GM12873 (cell line): ENCODE data around the gene TBX21.

Experiments
- CTCF ChIP-seq: IDR thresholded peaks from 2 replicates; pipeline ENCODE4 v1.5.1; 2012; ENCODE audit warnings: low read depth, mild to moderate bottlenecking, moderate library complexity, low read length, control low read depth; ENCODE audit not compliant: insufficient read depth; ENCODE audit errors: missing control alignments

Gene TBX21

GRCh38 chr17:47721725-47722124, 11.3 kb upstream of the TBX21 start:
- no peak for TF ChIP-seq CTCF

GRCh38 chr17:47724705-47725104, 8.3 kb upstream of the TBX21 start:
- no peak for TF ChIP-seq CTCF

- peak; percentile 37 for TF ChIP-seq CTCF
Measured at GRCh38 chr17:47725446-47726111, 7.5 kb upstream of the TBX21 start.

GRCh38 chr17:47726796-47727703, 6.0 kb upstream of the TBX21 start:
- TF ChIP-seq CTCF, result no peak

- TF ChIP-seq CTCF, result no peak
Measured at GRCh38 chr17:47727704-47728036, 5.4 kb upstream of the TBX21 start.

GRCh38 chr17:47728214-47728877, 4.7 kb upstream of the TBX21 start:
- no peak for TF ChIP-seq CTCF

GRCh38 chr17:47729476-47729875, 3.6 kb upstream of the TBX21 start:
- no peak for TF ChIP-seq CTCF
